Fibroblast of lung (primary cell): Measurements from ENCODE around the gene EXOC6.

ENCODE experiments used
- CTCF ChIP-seq, 2 donors: IDR thresholded peaks in 1 of 2; conservative IDR thresholded peaks in 1 of 2; 1 replicate in 1 of 2; 2 replicates in 1 of 2; pipeline ENCODE4 v1.5.1; 2011 to 2012; ENCODE audit warnings: low read length in 2 of 2, control low read depth in 1 of 2, inconsistent platforms in 1 of 2, low read depth in 1 of 2, mild to moderate bottlenecking in 1 of 2
- EZH2 ChIP-seq: IDR thresholded peaks from 2 replicates; pipeline ENCODE4 v1.5.1; 2012; ENCODE audit warnings: low read length, control low read depth, mild to moderate bottlenecking; ENCODE audit errors: missing control alignments

GRCh38 chr10:92868036-92868435 lies 19.7 kb downstream of the EXOC6 start:
- TF ChIP-seq CTCF (conservative IDR thresholded peaks at IDR 0.05 in 1 of 2, IDR thresholded peaks at IDR 0.05 in 1 of 2; ENCODE audit: low read depth in 1 of 2, low read length in 2 of 2) (no peak), EZH2 (no peak)
